GM06990 (cell line): ENCODE data around the gene TRPM8.

Experiments used
- DNase-seq: peaks from one replicate; pipeline ENCODE4 v3.0.0-alpha.2; 2011; ENCODE audit not compliant: insufficient read length; ENCODE audit errors: extremely low read depth
- H3K27me3 ChIP-seq: replicated peaks from 2 replicates; pipeline ENCODE4 v1.6.0; 2011; ENCODE audit warnings: low read length; ENCODE audit not compliant: control insufficient read depth, insufficient read depth
- H3K36me3 ChIP-seq: 2 replicates; pipeline ENCODE4 v1.5.1; 2011; ENCODE audit warnings: low read length; ENCODE audit not compliant: control insufficient read depth, insufficient read depth
- H3K4me3 ChIP-seq: replicated peaks from 2 replicates; pipeline ENCODE4 v1.5.1; 2011; ENCODE audit warnings: low read depth, mild to moderate bottlenecking, control low read depth, low read length
- CTCF ChIP-seq: IDR thresholded peaks from 2 replicates; pipeline ENCODE4 v1.5.1; 2011; ENCODE audit warnings: low read length, control low read depth, mild to moderate bottlenecking, inconsistent platforms; ENCODE audit not compliant: insufficient read depth, poor library complexity, severe bottlenecking

The TRPM8 gene

GRCh38 chr2:233996461-233996860 is 79.3 kb downstream of the TRPM8 start:
- no peaks in the 10 kb centered on the region for H3K36me3 ChIP-seq
- no peak overlapping the region for H3K4me3 ChIP-seq
- H3K27me3 ChIP-seq = no peaks in the 10 kb centered on the region; the same call in none of the 2 replicates
- no peak for DNase-seq
- TF ChIP-seq CTCF = no peak

DNA sequence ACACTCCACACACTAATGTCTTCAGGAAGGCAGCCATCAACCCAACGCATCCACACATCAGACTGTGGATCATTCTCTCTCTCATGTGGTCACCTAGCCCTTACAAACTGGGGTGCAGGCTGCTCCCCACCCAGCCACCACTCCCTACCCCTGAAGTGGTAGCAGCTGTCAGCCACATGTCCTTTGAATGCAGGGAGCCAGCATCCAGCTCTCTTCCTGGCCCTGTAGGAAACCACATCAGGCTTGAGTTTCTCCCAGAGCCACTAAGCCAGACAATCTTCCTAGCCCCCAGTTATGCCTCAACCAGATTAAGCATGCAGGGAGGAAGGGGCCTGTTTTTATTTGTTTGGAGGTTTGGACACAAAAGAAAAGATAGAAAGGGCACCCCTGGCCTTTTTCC is 80.5 kb downstream of the TRPM8 start:
- no peaks in the 10 kb centered on the region for H3K36me3 ChIP-seq
- no peak overlapping the region for H3K4me3 ChIP-seq
- peaks cover 2% of the 10 kb centered on the region for H3K27me3 ChIP-seq
- DNase-seq = no peak
- TF ChIP-seq CTCF = no peak

DNA sequence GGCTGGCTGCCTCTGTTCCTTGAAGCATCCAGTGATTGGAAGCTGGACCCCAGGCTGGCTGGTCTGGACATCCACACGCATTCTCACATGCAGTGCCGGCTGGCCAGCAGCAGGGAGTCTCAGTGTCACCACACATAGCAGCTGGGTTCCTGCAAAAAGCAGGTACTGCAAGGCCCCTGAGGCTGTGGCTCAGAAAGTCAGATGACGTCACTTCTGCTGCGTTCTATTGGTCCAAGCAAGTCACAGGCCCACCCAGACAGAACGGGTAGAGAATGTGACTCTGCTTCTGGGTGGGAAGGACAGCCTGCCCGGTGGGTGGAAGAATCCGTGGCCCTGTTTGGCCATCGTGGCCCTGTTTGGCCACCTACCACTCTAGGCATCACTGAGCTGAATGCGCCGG is 82.0 kb downstream of the TRPM8 start:
- DNase-seq = no peak
- TF ChIP-seq CTCF = no peak

DNA sequence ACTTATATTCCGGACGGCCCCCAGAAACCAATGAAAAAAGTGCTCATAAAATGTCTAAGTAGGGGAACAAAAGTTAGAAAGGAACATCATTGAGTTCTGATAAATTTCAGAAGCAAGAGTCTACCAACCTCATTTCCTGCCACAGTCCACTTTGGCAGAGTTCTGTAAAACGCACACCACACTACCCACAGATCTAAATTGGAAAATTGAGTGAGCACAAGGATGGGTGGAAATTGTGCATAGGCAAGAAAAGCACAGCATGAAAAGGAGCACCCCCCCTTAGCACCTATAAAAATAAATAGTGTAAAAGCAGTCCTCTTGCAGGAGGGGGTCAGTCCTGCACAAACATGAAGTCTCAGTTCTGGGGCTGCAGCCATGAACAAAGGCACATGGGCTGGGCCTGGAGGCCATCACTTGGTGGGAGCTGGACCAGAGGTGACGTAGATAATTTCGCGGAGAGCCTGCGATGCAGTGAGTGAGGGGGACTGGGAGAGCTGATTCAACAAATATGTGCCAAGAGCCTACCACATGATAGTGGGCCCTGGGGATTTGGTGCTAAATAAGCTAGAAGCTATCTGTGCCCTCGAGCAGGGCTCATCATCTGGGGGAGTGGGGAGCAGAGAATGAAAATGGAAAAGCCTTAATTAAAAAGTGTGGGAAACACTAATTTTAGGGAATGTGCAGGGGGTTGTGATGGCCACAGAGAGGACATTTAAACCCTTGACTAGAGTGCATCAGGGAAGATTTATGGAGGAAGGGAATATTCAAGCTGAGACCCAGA is 84.4 kb downstream of the TRPM8 start:
- DNase-seq = no peak
- no peak overlapping the region for H3K4me3 ChIP-seq
- H3K27me3 ChIP-seq = peaks cover 2% of the 10 kb centered on the region
- no peak for TF ChIP-seq CTCF
- no peaks in the 10 kb centered on the region for H3K36me3 ChIP-seq

More for the DNA sequence above, 82.0 kb downstream of the TRPM8 start:
- Histone ChIP-seq H3K4me3 (no peak overlapping the region), H3K27me3 (peaks cover 2% of the 10 kb centered on the region), H3K36me3 (no peaks in the 10 kb centered on the region)

DNA sequence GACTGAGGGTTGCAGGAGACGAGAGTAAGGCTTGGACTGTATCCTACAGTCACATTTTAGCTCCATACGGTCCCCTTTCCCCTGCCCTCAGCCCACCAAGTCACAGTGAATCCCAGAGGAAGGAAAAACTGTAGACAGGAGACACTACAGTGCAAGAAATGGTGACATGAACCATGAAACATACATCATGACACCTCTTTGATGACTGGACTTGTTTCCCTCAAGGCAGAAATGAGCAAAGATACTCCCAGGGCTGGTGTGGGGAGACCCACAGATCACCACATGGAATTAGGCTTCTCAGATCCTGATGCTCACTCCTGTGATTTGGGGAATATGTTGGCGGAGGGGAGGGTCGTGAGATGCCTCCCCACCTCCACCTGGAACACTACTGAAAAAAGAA is 85.1 kb downstream of the TRPM8 start:
- no peak for TF ChIP-seq CTCF
- Histone ChIP-seq H3K27me3 (peaks cover 2% of the 10 kb centered on the region), H3K4me3 (no peak overlapping the region), H3K36me3 (no peaks in the 10 kb centered on the region)
- no peak for DNase-seq
